GM21717 (cell line): Measurements from ENCODE around the gene NRXN2.

Source experiments
- ATAC-seq: cut with Tn5 transposase; IDR thresholded peaks from one replicate; pipeline ENCODE4 v1.9.1; 2021; ENCODE audit warnings: mild to moderate bottlenecking, moderate library complexity; ENCODE audit not compliant: unreplicated experiment

Gene NRXN2

DNA sequence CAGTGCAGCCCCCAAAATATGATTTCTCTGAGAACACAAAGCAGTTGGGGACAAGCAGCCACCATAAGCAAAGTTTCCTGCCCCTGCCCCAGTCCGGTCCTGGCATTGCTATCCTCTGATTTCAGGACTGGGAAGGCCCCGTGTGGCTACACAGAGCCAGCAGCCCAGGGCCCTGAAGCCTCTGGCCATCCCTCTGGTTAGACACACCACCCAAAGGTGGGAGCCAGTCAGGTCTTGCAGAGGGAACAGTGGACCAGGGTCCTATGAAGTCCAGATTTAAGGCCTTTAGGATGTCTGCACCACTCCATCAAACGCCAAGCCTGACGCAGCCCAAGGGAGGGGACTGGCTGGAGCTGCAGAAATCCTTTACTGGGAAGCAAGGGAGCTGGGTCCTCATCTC lies 68.6 kb downstream of the NRXN2 start:
- no peak for ATAC-seq

- ATAC-seq: no peak
Measured at GRCh38 chr11:64653388-64653973, 69.5 kb downstream of the NRXN2 start.

DNA sequence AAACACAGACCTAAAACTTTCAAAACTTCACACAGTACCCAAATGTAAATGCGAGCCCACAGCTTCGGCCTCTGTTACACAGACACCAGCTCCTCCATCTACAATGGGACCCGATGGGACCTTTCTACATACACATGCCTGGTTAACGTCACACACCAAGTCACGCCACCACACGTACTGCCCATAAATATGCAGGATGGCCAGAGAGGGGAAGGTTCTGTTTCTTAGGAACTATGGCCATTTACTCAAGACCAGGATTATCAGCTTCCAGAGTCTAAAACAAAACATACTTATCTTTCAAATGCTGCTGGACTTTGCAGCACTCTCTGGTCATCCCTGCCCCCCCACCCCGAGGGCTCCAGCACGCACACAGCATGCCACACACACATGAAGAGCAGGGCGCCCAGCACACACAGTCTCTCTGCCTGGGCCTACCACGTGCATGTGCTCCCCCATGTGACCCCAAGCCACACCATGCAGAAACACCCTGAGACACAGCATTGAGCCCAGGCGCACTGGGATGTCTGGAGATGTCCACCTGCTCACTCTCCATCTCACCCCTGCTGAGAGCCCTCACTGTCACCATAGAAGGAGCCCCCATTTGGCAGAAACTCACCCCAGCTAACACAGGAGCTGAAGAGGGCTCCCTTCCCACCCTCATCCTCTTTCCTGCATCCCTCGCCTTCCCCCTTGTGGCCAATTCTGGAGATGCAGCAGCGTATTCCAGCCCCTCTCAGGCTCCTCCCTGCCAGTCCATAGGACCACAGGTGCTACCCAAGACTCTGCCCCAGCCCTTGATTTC lies 70.2 kb downstream of the NRXN2 start:
- no peak for ATAC-seq

- no peak for ATAC-seq
Measured at GRCh38 chr11:64650923-64651523, 72.0 kb downstream of the NRXN2 start.

GRCh38 chr11:64649291-64649697 lies 73.7 kb downstream of the NRXN2 start:
- ATAC-seq: no peak

- no peak for ATAC-seq
Measured at GRCh38 chr11:64648551-64648950, 74.4 kb downstream of the NRXN2 start.

- no peak for ATAC-seq
Measured at GRCh38 chr11:64647019-64647779, 75.8 kb downstream of the NRXN2 start.

DNA sequence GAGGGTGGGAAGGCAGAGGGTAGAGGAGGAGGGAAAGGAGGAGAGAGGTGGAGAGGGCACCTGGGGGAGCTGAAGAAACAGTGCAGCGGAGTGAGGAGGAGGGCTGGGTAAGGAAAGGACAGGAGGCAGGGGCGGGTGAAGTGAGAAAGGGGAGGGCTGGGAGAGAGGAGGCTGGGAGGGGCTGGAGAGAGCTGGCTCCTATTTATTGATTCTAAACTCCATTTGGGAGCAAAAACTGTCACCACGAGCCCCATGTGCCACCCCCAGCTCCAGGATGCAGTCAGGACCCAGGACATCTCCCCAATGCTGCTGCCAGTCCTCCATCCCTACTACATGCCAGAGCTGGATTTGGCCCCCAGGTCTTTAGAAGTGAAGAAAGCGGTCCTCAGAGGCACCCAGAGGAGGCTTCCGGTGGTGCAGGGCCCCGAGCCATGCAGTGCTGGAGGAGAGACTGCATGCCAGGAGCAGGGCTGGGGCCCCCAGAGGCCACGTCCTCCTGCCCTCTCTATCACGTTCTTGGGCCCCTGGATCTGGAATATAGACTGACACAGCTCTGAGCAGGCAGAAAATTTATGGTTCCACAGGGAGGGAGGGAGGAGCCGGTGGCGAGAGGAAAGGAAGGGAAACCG lies 78.2 kb downstream of the NRXN2 start:
- no peak for ATAC-seq

DNA sequence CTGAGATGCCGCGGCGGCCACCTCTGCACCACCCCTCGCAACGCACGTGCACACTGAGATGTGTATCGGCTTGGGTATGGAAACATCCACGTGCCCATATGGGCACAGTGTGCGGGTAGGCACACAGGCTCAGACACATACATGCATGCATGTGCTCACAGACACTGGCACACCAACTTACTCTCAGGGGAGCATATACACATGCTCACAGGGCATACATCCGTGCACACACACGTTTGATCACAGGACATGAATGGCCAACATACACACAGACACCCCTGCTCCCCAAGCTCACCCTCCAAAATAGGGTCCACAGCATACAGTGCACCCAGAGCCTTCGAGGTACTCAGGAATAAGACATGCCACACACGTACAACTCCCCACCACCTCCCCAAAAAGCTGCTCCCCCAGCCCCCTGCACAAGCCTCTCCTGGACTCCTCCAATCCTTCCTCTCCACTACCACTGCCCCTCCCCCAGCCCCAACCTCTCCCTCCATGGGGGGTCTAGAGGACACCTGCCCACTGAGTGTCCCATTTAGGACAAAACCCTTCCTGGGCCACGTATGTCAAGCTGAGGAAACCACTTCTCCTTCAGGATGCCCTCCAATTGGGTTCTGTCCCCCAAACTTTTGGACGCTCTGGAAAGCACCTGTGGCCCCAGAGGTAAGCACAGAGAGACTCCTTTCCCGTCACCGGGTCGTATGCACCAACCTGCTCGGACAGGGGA lies 78.9 kb downstream of the NRXN2 start:
- no peak for ATAC-seq

GRCh38 chr11:64643256-64643881 lies 79.6 kb downstream of the NRXN2 start:
- ATAC-seq: no peak

- ATAC-seq: no peak
Measured at GRCh38 chr11:64642871-64643255, 80.1 kb downstream of the NRXN2 start.

DNA sequence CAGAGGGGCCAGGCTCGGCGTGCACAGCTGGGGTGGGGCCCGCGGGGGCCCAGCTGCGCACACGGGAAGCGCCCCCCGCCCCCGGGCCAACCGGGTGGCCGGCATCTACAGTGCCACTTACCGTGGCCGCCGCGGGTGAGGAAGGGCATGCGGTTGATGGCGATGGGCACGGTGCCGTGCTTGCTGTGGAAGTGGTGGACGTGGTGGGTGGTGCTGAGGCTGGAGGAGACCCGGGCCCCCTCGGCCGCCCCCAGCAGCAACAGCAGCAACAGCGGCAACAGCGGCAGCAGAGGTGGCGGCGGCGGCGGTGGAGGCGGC lies 80.6 kb downstream of the NRXN2 start:
- no peak for ATAC-seq

GRCh38 chr11:64641596-64642417 lies 81.2 kb downstream of the NRXN2 start:
- no peak for ATAC-seq

GRCh38 chr11:64639885-64640284 lies 83.1 kb downstream of the NRXN2 start:
- ATAC-seq: no peak

DNA sequence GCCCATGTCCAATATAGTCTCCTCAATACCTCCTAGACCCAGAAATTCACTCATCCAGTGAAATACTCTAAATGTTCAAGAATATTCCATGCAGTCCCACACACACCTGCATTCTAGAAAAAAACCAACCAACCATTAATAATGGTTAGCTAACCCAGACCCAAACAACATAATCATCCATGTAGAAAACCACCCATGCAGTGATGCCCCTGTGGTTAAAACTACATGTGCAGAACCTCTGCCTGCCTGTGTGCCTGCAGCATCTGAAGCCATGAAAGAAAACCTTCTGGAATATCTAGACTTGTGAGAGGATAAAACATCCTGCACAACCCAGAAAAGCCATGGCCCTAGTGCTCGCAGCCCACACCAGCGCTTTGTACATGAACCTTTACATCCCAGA lies 84.2 kb downstream of the NRXN2 start:
- no peak for ATAC-seq

- ATAC-seq: no peak
Measured at GRCh38 chr11:64638018-64638665, 84.9 kb downstream of the NRXN2 start.

DNA sequence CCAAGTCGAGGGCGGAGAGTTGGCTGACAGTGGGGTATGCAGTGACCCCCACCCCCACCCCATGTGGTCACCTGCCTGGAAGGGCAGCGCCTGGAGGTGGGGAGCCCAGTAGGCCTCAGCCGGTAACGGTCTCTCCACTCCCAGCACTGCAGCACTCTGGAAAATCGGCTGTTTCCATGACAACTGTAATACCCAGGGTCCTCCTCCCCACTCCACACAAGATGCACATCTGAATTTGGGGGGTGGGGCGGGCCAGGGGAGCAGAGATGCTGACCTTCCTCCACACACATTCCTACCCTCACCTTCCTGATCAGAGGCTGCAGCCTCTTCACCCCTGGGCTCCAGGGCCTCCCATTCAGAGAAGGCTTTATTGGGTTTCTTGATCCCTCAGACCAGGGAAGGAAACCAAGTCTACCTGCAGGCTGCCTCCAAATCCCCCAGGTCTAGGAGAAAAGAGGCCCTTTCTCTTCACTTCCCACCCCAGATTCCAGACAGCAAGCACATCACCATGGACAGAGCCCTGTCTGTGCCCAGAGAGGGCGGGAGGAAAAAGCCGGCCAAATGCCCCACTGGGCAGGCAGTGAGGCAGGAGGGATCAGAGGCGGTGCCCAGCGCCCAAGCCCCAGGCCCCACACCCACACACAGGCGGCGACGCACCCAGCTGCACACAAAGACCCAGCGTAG lies 85.5 kb downstream of the NRXN2 start:
- ATAC-seq: no peak

DNA sequence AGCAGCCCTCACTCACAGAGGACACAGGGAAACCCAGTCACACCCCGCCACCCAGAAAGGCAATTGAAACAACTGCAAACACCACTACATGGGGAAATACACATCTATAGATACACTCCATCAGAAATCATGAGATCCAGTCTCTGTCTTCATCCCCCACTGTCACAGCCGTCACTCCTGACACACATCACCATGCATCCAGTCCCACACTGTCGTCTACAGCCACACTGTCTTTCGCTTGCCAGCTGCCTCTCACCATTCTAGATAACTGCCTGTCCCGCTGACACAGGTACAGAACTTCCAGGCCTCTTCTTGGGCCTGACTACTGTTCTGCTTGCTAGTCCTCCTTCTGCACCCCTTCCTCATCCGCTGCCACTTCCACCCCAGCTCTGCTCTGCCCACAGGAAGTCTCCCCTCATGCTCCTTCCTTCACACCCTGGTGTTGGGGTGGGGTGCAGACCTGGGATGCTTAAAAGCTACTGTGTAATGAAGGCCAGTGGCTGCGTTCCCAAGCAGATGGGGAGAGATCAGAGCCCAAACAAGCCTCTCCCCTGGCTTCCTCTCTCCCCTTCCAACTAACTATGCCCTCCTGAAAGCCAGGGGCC lies 89.3 kb downstream of the NRXN2 start:
- ATAC-seq: no peak
